Measurements from ENCODE around the gene NAA38.

GRCh38 chr17:7897773-7898172 lies 40.4 kb upstream of the NAA38 start:
- TF ChIP-seq CTCF (IDR thresholded peaks at IDR 0.05) (peak in 5 of 6 experiments; percentile 27 to 65 (median 47)), POLR2A (IDR thresholded peaks at IDR 0.05) (no peak)

Data from esophagus squamous epithelium (tissue), 4 donors.